GM18526 (cell line): ENCODE results near the gene NCKAP5.

Source experiments
- POLR2A ChIP-seq: IDR thresholded peaks from 3 replicates; pipeline ENCODE4 v1.6.1; 2011; ENCODE audit not compliant: insufficient read length; ENCODE audit errors: extremely low read depth

The NCKAP5 gene

GRCh38 chr2:133004623-133005022 is 563.6 kb downstream of the NCKAP5 start:
- no peak for TF ChIP-seq POLR2A

- TF ChIP-seq POLR2A: no peak
Measured at GRCh38 chr2:132999421-132999820, 568.8 kb downstream of the NCKAP5 start.

- no peak for TF ChIP-seq POLR2A
Measured at GRCh38 chr2:132998221-132998620, 570.0 kb downstream of the NCKAP5 start.

GRCh38 chr2:132991471-132992045 is 576.7 kb downstream of the NCKAP5 start:
- TF ChIP-seq POLR2A: no peak

- no peak for TF ChIP-seq POLR2A
Measured at GRCh38 chr2:132984731-132985130, 583.5 kb downstream of the NCKAP5 start.

- TF ChIP-seq POLR2A: no peak
Measured at GRCh38 chr2:132980304-132980703, 588.0 kb downstream of the NCKAP5 start.

- no peak for TF ChIP-seq POLR2A
Measured at GRCh38 chr2:132979339-132980093, 588.7 kb downstream of the NCKAP5 start.

- TF ChIP-seq POLR2A: no peak
Measured at GRCh38 chr2:132978840-132979239, 589.4 kb downstream of the NCKAP5 start.

GRCh38 chr2:132977812-132978529 is 590.3 kb downstream of the NCKAP5 start:
- no peak for TF ChIP-seq POLR2A

GRCh38 chr2:132975193-132976105 is 592.8 kb downstream of the NCKAP5 start:
- TF ChIP-seq POLR2A: no peak

- TF ChIP-seq POLR2A: no peak
Measured at GRCh38 chr2:132974467-132975095, 593.7 kb downstream of the NCKAP5 start.

- no peak for TF ChIP-seq POLR2A
Measured at GRCh38 chr2:132971310-132972061, 596.8 kb downstream of the NCKAP5 start.

- TF ChIP-seq POLR2A: no peak
Measured at GRCh38 chr2:132969371-132969985, 598.8 kb downstream of the NCKAP5 start.

GRCh38 chr2:132965460-132965859 is 602.8 kb downstream of the NCKAP5 start:
- TF ChIP-seq POLR2A: no peak
